ENCODE data around the gene ATP8B1.
"Not testable (repeated sequence)": the region's sequence is repeated elsewhere in the genome, so short reads cannot be mapped to it uniquely, and the experiment has no call there.

The ATP8B1 gene

GRCh38 chr18:57651914-57652313, 151.2 kb downstream of the ATP8B1 start:
- TF ChIP-seq ZFP30 (CRISPR knock-in tag; IDR thresholded peaks at IDR 0.05) (no peak), TCF4 (CRISPR knock-in tag; IDR thresholded peaks at IDR 0.05; ENCODE audit: borderline replicate concordance) (no peak), RARB (CRISPR knock-in tag; IDR thresholded peaks at IDR 0.05) (no peak), ISL1 (CRISPR knock-in tag; IDR thresholded peaks at IDR 0.05) (no peak), OSR1 (CRISPR knock-in tag; IDR thresholded peaks at IDR 0.05) (no peak), BACH2 (CRISPR knock-in tag; IDR thresholded peaks at IDR 0.05; ENCODE audit: borderline replicate concordance) (no peak), PPARA (CRISPR knock-in tag; IDR thresholded peaks at IDR 0.05; ENCODE audit: borderline replicate concordance) (no peak)
- ATAC-seq, result no peak

- TF ChIP-seq PATZ1 (CRISPR knock-in tag; IDR thresholded peaks at IDR 0.05; ENCODE audit: borderline replicate concordance) (no peak), ZFP30 (CRISPR knock-in tag; IDR thresholded peaks at IDR 0.05) (no peak), PPARA (CRISPR knock-in tag; IDR thresholded peaks at IDR 0.05; ENCODE audit: borderline replicate concordance) (no peak)
- no peak for ATAC-seq
Observed at GRCh38 chr18:57649556-57650500, 153.3 kb downstream of the ATP8B1 start.

GRCh38 chr18:57648414-57648813, 154.7 kb downstream of the ATP8B1 start:
- ATAC-seq, result no peak
- TF ChIP-seq OSR1 (CRISPR knock-in tag; IDR thresholded peaks at IDR 0.05) (no peak), TCF4 (CRISPR knock-in tag; IDR thresholded peaks at IDR 0.05; ENCODE audit: borderline replicate concordance) (no peak)

GRCh38 chr18:57644540-57644939, 158.6 kb downstream of the ATP8B1 start:
- peak; percentile 50; the same call in 2 of the 3 replicates for ATAC-seq
- TF ChIP-seq TSHZ2 (CRISPR knock-in tag; IDR thresholded peaks at IDR 0.05), result no peak
- TF ChIP-seq GLIS3 (CRISPR knock-in tag; IDR thresholded peaks at IDR 0.05), result no peak
- TF ChIP-seq SNAI2 (CRISPR knock-in tag; IDR thresholded peaks at IDR 0.05), result no peak
- TF ChIP-seq RARB (CRISPR knock-in tag; IDR thresholded peaks at IDR 0.05), result no peak

- ATAC-seq, result not testable (repeated sequence)
Observed at GRCh38 chr18:57643726-57644125, 159.4 kb downstream of the ATP8B1 start.

GRCh38 chr18:57642462-57642861, 160.7 kb downstream of the ATP8B1 start:
- ATAC-seq, result not testable (repeated sequence)

- TF ChIP-seq ZFP30 (CRISPR knock-in tag; IDR thresholded peaks at IDR 0.05) (no peak), ZNF8 (CRISPR knock-in tag; IDR thresholded peaks at IDR 0.05) (no peak), GLIS3 (CRISPR knock-in tag; IDR thresholded peaks at IDR 0.05) (no peak), ZFP3 (CRISPR knock-in tag; IDR thresholded peaks at IDR 0.05) (no peak), CSDC2 (CRISPR knock-in tag; IDR thresholded peaks at IDR 0.05) (no peak), CSRNP3 (CRISPR knock-in tag; IDR thresholded peaks at IDR 0.05) (no peak), TOX (CRISPR knock-in tag; IDR thresholded peaks at IDR 0.05; ENCODE audit: borderline replicate concordance) (no peak), PATZ1 (CRISPR knock-in tag; IDR thresholded peaks at IDR 0.05; ENCODE audit: borderline replicate concordance) (no peak), ARNTL (CRISPR knock-in tag; IDR thresholded peaks at IDR 0.05; ENCODE audit: borderline replicate concordance, low read depth) (no peak), TSHZ2 (CRISPR knock-in tag; IDR thresholded peaks at IDR 0.05) (no peak), ISL1 (CRISPR knock-in tag; IDR thresholded peaks at IDR 0.05) (no peak), BACH2 (CRISPR knock-in tag; IDR thresholded peaks at IDR 0.05; ENCODE audit: borderline replicate concordance) (no peak), ZC3H10 (CRISPR knock-in tag; IDR thresholded peaks at IDR 0.05) (no peak), TCF4 (CRISPR knock-in tag; IDR thresholded peaks at IDR 0.05; ENCODE audit: borderline replicate concordance) (no peak)
- no peak; the same call in 2 of the 3 replicates for ATAC-seq
Observed at GRCh38 chr18:57640749-57641148, 162.4 kb downstream of the ATP8B1 start.

Data from SK-N-SH treated with all-trans-retinoic acid at 6 μM for 48 hours (cell line).